WTC11 (cell line): ENCODE measurements around the gene FNIP1.

Source experiments
- CREB1 ChIP-seq: sonication (generic); formaldehyde crosslinking; IDR thresholded peaks from 2 replicates; pipeline ENCODE4 v1.8.0; 2023; ENCODE audit warnings: mild to moderate bottlenecking, missing genetic modification reagents
- ESRRA ChIP-seq: sonication (generic); formaldehyde crosslinking; IDR thresholded peaks from 2 replicates; pipeline ENCODE4 v1.8.1; 2022; ENCODE audit warnings: mild to moderate bottlenecking, missing genetic modification reagents, borderline replicate concordance
- ETV6 ChIP-seq: sonication (generic); formaldehyde crosslinking; IDR thresholded peaks from 2 replicates; pipeline ENCODE4 v1.8.1; 2022; ENCODE audit warnings: mild to moderate bottlenecking, missing genetic modification reagents
- KAT7 ChIP-seq: sonication (generic); formaldehyde crosslinking; IDR thresholded peaks from 2 replicates; pipeline ENCODE4 v1.8.1; 2023; ENCODE audit warnings: missing genetic modification reagents, mild to moderate bottlenecking, borderline replicate concordance
- NR3C1 ChIP-seq: sonication (generic); formaldehyde crosslinking; conservative IDR thresholded peaks from 2 replicates; pipeline ENCODE4 v1.8.1; 2023; ENCODE audit warnings: low read depth, mild to moderate bottlenecking, missing genetic modification reagents
- TEAD1 ChIP-seq: sonication (generic); formaldehyde crosslinking; IDR thresholded peaks from 2 replicates; pipeline ENCODE4 v1.8.0; 2022; ENCODE audit warnings: mild to moderate bottlenecking, missing genetic modification reagents
- TF ChIP-seq, protein P1 (sequence below): sonication (generic); formaldehyde crosslinking; IDR thresholded peaks from 2 replicates; pipeline ENCODE4 v1.8.0; 2022; ENCODE audit warnings: missing genetic modification reagents
- TF ChIP-seq, protein P2 (sequence below): fragments of 200-600 bp; IDR thresholded peaks from 2 replicates; pipeline ENCODE4 v1.8.0; 2022; ENCODE audit warnings: antibody characterized with exemption
- TF ChIP-seq, protein P3 (sequence below): sonication (generic); formaldehyde crosslinking; IDR thresholded peaks from 2 replicates; pipeline ENCODE4 v1.8.1; 2023; ENCODE audit warnings: mild to moderate bottlenecking, missing genetic modification reagents, moderate library complexity
- TF ChIP-seq, protein P4 (sequence below): sonication (generic); formaldehyde crosslinking; IDR thresholded peaks from 2 replicates; pipeline ENCODE4 v1.8.0; 2022; ENCODE audit warnings: mild to moderate bottlenecking, missing genetic modification reagents
- TF ChIP-seq, protein P5 (sequence below): sonication (generic); formaldehyde crosslinking; IDR thresholded peaks from 2 replicates; pipeline ENCODE4 v1.8.0; 2023; ENCODE audit warnings: mild to moderate bottlenecking, missing genetic modification reagents
- TF ChIP-seq, protein P6 (sequence below): sonication (generic); formaldehyde crosslinking; IDR thresholded peaks from 2 replicates; pipeline ENCODE4 v1.8.0; 2022; ENCODE audit warnings: mild to moderate bottlenecking, missing genetic modification reagents
- TF ChIP-seq, protein P7 (sequence below): sonication (generic); formaldehyde crosslinking; IDR thresholded peaks from 2 replicates; pipeline ENCODE4 v1.8.0; 2022; ENCODE audit warnings: mild to moderate bottlenecking, missing genetic modification reagents

DNA sequence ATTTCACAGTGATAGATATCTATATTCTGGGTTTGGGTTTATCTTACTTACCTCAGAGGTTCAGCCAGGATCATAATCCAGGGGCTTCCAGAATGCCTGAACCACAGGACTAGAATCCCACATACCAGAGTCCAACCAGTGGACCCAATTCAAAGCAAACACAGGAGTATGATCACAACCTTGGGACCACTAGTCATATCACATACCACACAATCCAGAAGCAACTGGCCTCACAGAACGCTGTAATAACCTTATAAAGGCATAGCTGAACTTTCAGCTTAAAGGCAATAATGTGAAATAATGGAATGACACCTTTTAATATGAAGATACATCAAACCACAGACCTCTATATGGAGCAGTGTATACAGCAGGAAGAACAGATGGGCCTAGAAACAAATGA, 187.0 kb downstream of the FNIP1 start:
- TF ChIP-seq, protein P1, sequence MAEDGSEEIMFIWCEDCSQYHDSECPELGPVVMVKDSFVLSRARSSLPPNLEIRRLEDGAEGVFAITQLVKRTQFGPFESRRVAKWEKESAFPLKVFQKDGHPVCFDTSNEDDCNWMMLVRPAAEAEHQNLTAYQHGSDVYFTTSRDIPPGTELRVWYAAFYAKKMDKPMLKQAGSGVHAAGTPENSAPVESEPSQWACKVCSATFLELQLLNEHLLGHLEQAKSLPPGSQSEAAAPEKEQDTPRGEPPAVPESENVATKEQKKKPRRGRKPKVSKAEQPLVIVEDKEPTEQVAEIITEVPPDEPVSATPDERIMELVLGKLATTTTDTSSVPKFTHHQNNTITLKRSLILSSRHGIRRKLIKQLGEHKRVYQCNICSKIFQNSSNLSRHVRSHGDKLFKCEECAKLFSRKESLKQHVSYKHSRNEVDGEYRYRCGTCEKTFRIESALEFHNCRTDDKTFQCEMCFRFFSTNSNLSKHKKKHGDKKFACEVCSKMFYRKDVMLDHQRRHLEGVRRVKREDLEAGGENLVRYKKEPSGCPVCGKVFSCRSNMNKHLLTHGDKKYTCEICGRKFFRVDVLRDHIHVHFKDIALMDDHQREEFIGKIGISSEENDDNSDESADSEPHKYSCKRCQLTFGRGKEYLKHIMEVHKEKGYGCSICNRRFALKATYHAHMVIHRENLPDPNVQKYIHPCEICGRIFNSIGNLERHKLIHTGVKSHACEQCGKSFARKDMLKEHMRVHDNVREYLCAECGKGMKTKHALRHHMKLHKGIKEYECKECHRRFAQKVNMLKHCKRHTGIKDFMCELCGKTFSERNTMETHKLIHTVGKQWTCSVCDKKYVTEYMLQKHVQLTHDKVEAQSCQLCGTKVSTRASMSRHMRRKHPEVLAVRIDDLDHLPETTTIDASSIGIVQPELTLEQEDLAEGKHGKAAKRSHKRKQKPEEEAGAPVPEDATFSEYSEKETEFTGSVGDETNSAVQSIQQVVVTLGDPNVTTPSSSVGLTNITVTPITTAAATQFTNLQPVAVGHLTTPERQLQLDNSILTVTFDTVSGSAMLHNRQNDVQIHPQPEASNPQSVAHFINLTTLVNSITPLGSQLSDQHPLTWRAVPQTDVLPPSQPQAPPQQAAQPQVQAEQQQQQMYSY (CRISPR knock-in tag), result no peak
- TF ChIP-seq, protein P2, sequence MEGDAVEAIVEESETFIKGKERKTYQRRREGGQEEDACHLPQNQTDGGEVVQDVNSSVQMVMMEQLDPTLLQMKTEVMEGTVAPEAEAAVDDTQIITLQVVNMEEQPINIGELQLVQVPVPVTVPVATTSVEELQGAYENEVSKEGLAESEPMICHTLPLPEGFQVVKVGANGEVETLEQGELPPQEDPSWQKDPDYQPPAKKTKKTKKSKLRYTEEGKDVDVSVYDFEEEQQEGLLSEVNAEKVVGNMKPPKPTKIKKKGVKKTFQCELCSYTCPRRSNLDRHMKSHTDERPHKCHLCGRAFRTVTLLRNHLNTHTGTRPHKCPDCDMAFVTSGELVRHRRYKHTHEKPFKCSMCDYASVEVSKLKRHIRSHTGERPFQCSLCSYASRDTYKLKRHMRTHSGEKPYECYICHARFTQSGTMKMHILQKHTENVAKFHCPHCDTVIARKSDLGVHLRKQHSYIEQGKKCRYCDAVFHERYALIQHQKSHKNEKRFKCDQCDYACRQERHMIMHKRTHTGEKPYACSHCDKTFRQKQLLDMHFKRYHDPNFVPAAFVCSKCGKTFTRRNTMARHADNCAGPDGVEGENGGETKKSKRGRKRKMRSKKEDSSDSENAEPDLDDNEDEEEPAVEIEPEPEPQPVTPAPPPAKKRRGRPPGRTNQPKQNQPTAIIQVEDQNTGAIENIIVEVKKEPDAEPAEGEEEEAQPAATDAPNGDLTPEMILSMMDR, result no peak
- TF ChIP-seq, protein P3, sequence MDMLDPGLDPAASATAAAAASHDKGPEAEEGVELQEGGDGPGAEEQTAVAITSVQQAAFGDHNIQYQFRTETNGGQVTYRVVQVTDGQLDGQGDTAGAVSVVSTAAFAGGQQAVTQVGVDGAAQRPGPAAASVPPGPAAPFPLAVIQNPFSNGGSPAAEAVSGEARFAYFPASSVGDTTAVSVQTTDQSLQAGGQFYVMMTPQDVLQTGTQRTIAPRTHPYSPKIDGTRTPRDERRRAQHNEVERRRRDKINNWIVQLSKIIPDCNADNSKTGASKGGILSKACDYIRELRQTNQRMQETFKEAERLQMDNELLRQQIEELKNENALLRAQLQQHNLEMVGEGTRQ (CRISPR knock-in tag), result no peak
- TF ChIP-seq, protein P4, sequence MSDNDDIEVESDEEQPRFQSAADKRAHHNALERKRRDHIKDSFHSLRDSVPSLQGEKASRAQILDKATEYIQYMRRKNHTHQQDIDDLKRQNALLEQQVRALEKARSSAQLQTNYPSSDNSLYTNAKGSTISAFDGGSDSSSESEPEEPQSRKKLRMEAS (CRISPR knock-in tag), result no peak
- TF ChIP-seq, protein P5, sequence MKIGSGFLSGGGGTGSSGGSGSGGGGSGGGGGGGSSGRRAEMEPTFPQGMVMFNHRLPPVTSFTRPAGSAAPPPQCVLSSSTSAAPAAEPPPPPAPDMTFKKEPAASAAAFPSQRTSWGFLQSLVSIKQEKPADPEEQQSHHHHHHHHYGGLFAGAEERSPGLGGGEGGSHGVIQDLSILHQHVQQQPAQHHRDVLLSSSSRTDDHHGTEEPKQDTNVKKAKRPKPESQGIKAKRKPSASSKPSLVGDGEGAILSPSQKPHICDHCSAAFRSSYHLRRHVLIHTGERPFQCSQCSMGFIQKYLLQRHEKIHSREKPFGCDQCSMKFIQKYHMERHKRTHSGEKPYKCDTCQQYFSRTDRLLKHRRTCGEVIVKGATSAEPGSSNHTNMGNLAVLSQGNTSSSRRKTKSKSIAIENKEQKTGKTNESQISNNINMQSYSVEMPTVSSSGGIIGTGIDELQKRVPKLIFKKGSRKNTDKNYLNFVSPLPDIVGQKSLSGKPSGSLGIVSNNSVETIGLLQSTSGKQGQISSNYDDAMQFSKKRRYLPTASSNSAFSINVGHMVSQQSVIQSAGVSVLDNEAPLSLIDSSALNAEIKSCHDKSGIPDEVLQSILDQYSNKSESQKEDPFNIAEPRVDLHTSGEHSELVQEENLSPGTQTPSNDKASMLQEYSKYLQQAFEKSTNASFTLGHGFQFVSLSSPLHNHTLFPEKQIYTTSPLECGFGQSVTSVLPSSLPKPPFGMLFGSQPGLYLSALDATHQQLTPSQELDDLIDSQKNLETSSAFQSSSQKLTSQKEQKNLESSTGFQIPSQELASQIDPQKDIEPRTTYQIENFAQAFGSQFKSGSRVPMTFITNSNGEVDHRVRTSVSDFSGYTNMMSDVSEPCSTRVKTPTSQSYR, result no peak
- TF ChIP-seq ETV6 (CRISPR knock-in tag) (no peak), ESRRA (no peak), KAT7 (CRISPR knock-in tag) (no peak), TEAD1 (no peak), NR3C1 (CRISPR knock-in tag) (no peak), CREB1 (CRISPR knock-in tag) (no peak)
- TF ChIP-seq, protein P6, sequence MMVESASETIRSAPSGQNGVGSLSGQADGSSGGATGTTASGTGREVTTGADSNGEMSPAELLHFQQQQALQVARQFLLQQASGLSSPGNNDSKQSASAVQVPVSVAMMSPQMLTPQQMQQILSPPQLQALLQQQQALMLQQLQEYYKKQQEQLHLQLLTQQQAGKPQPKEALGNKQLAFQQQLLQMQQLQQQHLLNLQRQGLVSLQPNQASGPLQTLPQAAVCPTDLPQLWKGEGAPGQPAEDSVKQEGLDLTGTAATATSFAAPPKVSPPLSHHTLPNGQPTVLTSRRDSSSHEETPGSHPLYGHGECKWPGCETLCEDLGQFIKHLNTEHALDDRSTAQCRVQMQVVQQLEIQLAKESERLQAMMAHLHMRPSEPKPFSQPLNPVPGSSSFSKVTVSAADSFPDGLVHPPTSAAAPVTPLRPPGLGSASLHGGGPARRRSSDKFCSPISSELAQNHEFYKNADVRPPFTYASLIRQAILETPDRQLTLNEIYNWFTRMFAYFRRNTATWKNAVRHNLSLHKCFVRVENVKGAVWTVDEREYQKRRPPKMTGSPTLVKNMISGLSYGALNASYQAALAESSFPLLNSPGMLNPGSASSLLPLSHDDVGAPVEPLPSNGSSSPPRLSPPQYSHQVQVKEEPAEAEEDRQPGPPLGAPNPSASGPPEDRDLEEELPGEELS (CRISPR knock-in tag), result no peak
- TF ChIP-seq, protein P7, sequence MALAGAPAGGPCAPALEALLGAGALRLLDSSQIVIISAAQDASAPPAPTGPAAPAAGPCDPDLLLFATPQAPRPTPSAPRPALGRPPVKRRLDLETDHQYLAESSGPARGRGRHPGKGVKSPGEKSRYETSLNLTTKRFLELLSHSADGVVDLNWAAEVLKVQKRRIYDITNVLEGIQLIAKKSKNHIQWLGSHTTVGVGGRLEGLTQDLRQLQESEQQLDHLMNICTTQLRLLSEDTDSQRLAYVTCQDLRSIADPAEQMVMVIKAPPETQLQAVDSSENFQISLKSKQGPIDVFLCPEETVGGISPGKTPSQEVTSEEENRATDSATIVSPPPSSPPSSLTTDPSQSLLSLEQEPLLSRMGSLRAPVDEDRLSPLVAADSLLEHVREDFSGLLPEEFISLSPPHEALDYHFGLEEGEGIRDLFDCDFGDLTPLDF (CRISPR knock-in tag), result no peak
